PC-3 (cell line): Measurements from ENCODE around the gene OR2T1.

Experiments used
- CTCF ChIP-seq: fragments of 300-600 bp; sonication (generic); conservative IDR thresholded peaks from 2 replicates; pipeline ENCODE4 v1.5.1; 2017; ENCODE audit warnings: antibody characterized with exemption, low read depth, mild to moderate bottlenecking, low read length
- EZH2 ChIP-seq: fragments of 300-600 bp; sonication (generic); IDR thresholded peaks from one replicate; pipeline ENCODE4 v1.6.1; 2017; ENCODE audit warnings: antibody characterized with exemption, mild to moderate bottlenecking, low read length; ENCODE audit not compliant: unreplicated experiment

DNA sequence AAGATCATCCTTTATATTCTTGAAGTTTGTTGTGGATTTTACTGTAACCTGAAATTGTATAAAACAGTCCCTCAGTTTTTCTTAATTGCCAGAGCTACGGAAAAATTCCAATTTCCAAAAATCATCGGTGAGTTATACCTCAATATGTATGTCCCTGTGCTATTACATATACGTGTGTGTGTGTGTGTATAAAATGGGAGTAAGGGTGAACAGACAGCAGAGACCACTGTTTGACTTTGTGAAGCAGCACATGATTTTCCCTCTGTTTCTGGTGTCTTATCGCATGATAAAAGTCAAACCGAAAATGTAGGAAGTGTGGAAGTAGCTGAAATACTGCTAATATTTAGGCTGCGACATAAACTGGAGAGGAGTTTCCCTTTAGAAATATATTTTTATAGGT is 1.2 kb downstream of the OR2T1 start:
- TF ChIP-seq CTCF (peak; percentile 52), EZH2 (no peak)
